ENCODE data around the gene ZNF200.
"Not testable (repeated sequence)": the region's sequence is repeated elsewhere in the genome, so short reads cannot be mapped to it uniquely, and the experiment has no call there.

Gene ZNF200

DNA sequence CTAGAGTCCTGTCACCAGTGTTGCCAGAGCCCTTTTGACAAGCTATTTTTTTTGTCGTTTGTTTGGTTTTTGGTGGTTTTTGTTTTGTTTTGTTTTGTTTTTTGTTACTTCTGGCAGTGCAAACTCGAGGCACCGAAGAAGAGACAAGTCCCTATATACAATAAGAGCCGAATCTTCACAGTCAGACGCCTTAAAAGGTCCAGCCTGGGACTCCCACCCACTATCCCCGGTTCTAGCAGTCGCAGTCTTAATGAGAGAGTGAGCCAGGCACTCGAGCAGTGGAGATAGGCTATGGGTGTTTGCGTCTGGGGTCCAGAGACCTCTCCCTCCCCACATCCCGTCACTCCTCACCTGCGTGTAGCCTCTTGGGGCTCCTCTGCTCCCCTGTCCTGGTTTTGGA is 45.1 kb downstream of the ZNF200 start:
- peaks cover 54 to 62% of the 10 kb centered on the region in 2 donors for H3K27me3 ChIP-seq (ENCODE audit: control insufficient read depth in 2 of 2, insufficient read depth in 2 of 2, low read length in 2 of 2)

DNA sequence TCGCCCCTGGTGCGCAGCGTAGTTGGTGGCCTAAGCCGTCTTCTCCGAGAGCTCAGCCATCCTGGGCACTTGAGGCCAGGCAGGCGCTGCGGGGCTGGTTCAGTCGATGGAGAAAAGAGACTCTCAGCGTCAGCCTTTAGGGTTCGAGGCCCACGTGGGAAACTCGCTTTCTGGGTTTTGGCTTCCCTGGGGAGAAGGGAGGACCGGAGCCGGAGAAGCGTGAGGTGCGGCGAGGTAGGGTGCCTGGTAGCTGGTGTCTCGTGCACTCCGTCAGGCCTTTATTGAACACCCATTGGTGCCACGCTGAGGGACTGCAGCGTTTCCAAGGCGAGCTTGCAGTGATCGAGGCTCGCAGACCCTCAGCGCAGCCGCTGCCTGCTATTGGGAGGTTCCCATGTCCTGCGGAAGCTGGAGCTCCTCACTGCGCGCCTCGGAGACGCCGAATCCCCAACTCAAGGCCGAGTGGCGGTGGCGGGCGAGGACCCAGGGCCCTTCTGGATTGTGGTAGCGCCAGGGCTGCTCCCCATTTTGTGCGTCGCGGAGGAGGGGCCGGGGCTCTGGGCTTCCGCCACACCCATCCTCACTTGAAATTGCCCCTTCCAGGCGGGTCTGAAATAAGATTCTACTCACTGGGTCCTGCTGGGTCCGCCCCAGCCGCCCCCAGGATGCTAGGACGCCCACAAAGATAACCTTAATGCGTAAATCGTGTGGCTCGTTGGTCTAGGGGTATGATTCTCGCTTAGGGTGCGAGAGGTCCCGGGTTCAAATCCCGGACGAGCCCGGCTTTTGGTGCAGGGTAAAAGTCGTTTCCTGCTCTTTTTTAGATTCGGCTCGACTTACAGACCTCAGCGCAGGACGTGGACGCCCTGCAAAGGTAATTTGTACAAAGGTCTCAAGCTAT is 45.8 kb downstream of the ZNF200 start:
- no peak overlapping the region for H3K9ac ChIP-seq (ENCODE audit: low read depth in 1 of 2, low read length in 2 of 2)
- peak overlapping the region; percentile 10 to 28 for H3K4me3 ChIP-seq (ENCODE audit: low read length in 2 of 2)

More for the DNA sequence above, 45.1 kb downstream of the ZNF200 start:
- H3K9me3 ChIP-seq (ENCODE audit: control insufficient read depth in 2 of 2, low read length in 2 of 2): no peaks in the 10 kb centered on the region
- no peak overlapping the region for H3K4me3 ChIP-seq (ENCODE audit: low read length in 2 of 2)
- no peak overlapping the region for H3K9ac ChIP-seq (ENCODE audit: low read depth in 1 of 2, low read length in 2 of 2)
- H3K27ac ChIP-seq (ENCODE audit: low read depth in 2 of 2, low read length in 2 of 2): no peak overlapping the region
- H3K36me3 ChIP-seq (ENCODE audit: control insufficient read depth in 2 of 2, insufficient read depth in 2 of 2, low read length in 2 of 2): no peaks in the 10 kb centered on the region
- H3K4me1 ChIP-seq (ENCODE audit: control insufficient read depth in 2 of 2, insufficient read depth in 2 of 2, low read length in 2 of 2): peaks cover 0 to 8% of the 10 kb centered on the region in 2 donors

DNA sequence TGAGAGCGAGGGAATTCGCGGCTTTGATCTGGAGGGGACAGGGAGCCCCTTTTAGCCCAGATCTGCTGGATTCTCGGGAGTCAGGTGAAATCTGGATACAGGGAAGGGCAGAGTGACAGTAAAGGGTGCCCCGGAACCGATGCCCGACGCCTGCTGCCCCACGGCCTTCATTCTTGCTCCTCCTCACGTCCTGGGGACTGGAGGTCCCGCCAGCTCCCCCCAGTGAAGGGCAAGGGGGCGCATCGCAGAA is 46.4 kb downstream of the ZNF200 start:
- H3K4me1 ChIP-seq (ENCODE audit: control insufficient read depth in 2 of 2, insufficient read depth in 2 of 2, low read length in 2 of 2): peaks cover 0 to 8% of the 10 kb centered on the region in 2 donors
- H3K9ac ChIP-seq (ENCODE audit: low read depth in 1 of 2, low read length in 2 of 2): no peak overlapping the region
- peak overlapping the region in 1 of 2 donors; percentile 28 for H3K4me3 ChIP-seq (ENCODE audit: low read length in 2 of 2)
- no peak overlapping the region for H3K27ac ChIP-seq (ENCODE audit: low read depth in 2 of 2, low read length in 2 of 2)
- no peaks in the 10 kb centered on the region for H3K36me3 ChIP-seq (ENCODE audit: control insufficient read depth in 2 of 2, insufficient read depth in 2 of 2, low read length in 2 of 2)
- H3K9me3 ChIP-seq (ENCODE audit: control insufficient read depth in 2 of 2, low read length in 2 of 2): no peaks in the 10 kb centered on the region
- peaks cover 49 to 64% of the 10 kb centered on the region in 2 donors for H3K27me3 ChIP-seq (ENCODE audit: control insufficient read depth in 2 of 2, insufficient read depth in 2 of 2, low read length in 2 of 2)

More for the DNA sequence above, 45.8 kb downstream of the ZNF200 start:
- Histone ChIP-seq H3K4me1 (ENCODE audit: control insufficient read depth in 2 of 2, insufficient read depth in 2 of 2, low read length in 2 of 2) (peaks cover 0 to 8% of the 10 kb centered on the region in 2 donors), H3K36me3 (ENCODE audit: control insufficient read depth in 2 of 2, insufficient read depth in 2 of 2, low read length in 2 of 2) (no peaks in the 10 kb centered on the region), H3K9me3 (ENCODE audit: control insufficient read depth in 2 of 2, low read length in 2 of 2) (no peaks in the 10 kb centered on the region), H3K27ac (ENCODE audit: low read depth in 2 of 2, low read length in 2 of 2) (no peak overlapping the region), H3K27me3 (ENCODE audit: control insufficient read depth in 2 of 2, insufficient read depth in 2 of 2, low read length in 2 of 2) (peaks cover 47 to 62% of the 10 kb centered on the region in 2 donors)

DNA sequence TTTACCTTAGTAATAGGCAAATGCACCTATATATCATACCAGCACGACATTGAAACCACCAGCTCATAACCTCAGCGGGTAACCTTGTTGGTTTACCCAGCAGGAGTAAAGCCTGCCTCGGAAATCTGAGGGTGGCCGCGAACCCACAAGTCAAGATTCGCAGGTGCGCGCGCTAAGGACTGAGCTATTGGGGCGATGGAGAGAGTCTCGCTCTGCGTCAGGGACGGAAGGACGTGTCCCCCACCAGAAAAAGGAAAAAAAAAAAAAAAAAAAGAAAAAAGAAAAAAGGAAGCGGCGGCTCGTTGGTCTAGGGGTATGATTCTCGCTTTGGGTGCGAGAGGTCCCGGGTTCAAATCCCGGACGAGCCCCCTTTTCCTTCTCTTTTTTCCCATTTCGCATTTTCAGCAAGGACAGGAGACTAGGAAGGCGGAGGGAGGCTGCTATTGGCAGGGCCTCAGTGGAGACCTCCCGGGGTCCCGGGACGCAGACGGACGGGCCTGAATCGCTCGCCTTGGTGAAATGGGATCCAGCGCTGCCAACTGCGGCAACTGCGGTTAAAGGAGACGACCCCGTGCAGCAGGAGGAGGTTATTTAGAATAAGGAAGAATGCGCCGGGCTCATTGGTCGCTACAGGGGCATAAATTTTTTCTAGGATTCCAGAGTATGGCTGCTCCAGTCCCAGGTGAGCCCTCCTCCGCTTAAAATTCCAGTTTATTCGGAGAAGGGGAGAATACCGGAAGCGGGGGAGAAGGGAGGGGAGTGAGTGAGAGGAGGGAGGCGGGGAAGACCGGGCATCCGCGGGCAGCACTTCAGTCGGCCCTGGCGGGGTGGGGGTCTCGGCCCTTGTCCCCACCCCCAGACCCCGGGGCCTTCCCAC is 46.9 kb downstream of the ZNF200 start, which contains the start of gene OR1F1:
Gene OR1F1, plus strand, starts transcription at position 407 of the 877 bp plus-strand sequence.
- H3K36me3 ChIP-seq (ENCODE audit: control insufficient read depth in 2 of 2, insufficient read depth in 2 of 2, low read length in 2 of 2): no peaks in the 10 kb centered on the region
- H3K27me3 ChIP-seq (ENCODE audit: control insufficient read depth in 2 of 2, insufficient read depth in 2 of 2, low read length in 2 of 2): peaks cover 55 to 65% of the 10 kb centered on the region in 2 donors
- peak within 1 kb of the TSS; percentile 10 to 28 for H3K4me3 ChIP-seq (ENCODE audit: low read length in 2 of 2)
- H3K4me1 ChIP-seq (ENCODE audit: control insufficient read depth in 2 of 2, insufficient read depth in 2 of 2, low read length in 2 of 2): peaks cover 3 to 13% of the 10 kb centered on the region in 2 donors
- no peaks in the 10 kb centered on the region for H3K9me3 ChIP-seq (ENCODE audit: control insufficient read depth in 2 of 2, low read length in 2 of 2)
- no peak within 1 kb of the TSS for H3K9ac ChIP-seq (ENCODE audit: low read depth in 1 of 2, low read length in 2 of 2)
- no peak within 1 kb of the TSS for H3K27ac ChIP-seq (ENCODE audit: low read depth in 2 of 2, low read length in 2 of 2)

DNA sequence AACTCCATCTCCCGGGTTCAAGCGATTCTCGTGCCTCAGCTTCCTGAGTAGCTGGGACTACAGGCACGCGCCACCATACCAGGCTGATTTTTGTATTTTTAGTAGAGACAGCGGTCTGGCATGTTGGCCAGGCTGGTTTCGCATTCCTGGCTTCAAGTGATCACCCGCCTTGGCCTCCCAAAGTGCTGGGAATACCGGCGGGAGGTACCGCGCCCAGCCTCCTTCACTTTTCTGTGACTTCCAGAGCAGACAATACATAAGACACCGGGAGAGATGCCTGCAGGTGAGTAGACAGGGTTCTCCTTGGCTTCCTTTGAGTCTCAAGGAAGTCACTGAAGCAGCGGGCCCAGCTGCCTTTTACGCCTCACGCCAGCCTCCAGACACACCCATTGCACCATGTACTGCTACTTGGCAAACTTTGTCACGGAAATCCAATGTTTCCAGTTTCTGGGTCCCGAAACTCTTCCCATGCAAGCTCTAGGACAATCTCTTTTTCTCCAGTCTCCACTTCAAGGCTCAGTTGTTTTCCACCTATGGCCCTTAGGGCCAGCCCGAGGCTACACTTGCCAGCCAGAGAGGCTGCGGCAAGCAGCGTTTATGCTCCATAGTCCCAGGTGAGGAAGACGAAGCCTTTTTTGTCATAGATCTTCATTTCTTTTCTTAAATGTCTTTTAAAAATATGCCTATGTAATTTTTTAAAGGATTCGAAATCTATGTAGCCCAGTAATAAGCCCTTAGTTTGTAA is 47.8 kb downstream of the ZNF200 start:
- no peaks in the 10 kb centered on the region for H3K9me3 ChIP-seq (ENCODE audit: control insufficient read depth in 2 of 2, low read length in 2 of 2)
- H3K27me3 ChIP-seq (ENCODE audit: control insufficient read depth in 2 of 2, insufficient read depth in 2 of 2, low read length in 2 of 2): peaks cover 59 to 69% of the 10 kb centered on the region in 2 donors
- H3K4me1 ChIP-seq (ENCODE audit: control insufficient read depth in 2 of 2, insufficient read depth in 2 of 2, low read length in 2 of 2): peaks cover 3 to 14% of the 10 kb centered on the region in 2 donors
- no peak overlapping the region for H3K9ac ChIP-seq (ENCODE audit: low read depth in 1 of 2, low read length in 2 of 2)
- H3K4me3 ChIP-seq (ENCODE audit: low read length in 2 of 2): no peak overlapping the region
- no peak overlapping the region for H3K27ac ChIP-seq (ENCODE audit: low read depth in 2 of 2, low read length in 2 of 2)
- H3K36me3 ChIP-seq (ENCODE audit: control insufficient read depth in 2 of 2, insufficient read depth in 2 of 2, low read length in 2 of 2): no peaks in the 10 kb centered on the region

DNA sequence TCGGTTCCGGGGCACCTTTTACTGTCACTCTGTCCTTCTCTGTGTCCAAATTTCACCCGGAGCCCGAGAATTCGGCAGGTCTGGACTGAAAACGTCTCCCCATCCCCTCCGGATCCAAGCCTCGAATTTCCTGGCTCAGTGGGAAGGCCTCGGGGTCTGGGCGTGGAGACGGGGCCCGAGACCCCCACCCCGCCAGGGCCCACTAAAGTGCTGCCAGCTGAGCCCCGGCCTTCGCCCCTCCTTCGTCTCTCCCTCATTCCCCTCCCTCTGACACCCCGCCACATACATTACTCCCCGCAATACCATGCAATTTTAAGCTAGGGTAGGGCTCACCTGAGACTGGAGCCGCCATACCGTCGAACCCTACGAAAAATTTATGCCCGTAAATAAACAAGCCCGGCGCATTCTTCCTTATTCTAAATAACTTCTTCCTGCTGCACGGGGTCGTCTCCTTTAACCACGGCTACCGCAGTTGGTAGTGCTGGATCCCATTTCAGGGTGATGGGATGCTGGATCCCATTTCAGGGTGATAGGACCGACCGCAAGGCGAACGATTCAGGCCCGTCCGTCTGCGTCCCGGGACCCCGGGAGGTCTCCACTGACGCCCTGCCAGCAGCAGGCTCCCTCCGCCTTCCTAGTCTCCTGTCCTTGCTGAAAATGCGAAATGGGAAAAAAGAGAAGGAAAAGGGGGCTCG is 51.4 kb downstream of the ZNF200 start:
- Histone ChIP-seq H3K4me3 (ENCODE audit: low read length in 2 of 2) (peak overlapping the region in 1 of 2 donors; percentile 50), H3K4me1 (ENCODE audit: control insufficient read depth in 2 of 2, insufficient read depth in 2 of 2, low read length in 2 of 2) (peaks cover 3 to 6% of the 10 kb centered on the region in 2 donors), H3K9me3 (ENCODE audit: control insufficient read depth in 2 of 2, low read length in 2 of 2) (no peaks in the 10 kb centered on the region), H3K9ac (ENCODE audit: low read depth in 1 of 2, low read length in 2 of 2) (no peak overlapping the region), H3K36me3 (ENCODE audit: control insufficient read depth in 2 of 2, insufficient read depth in 2 of 2, low read length in 2 of 2) (no peaks in the 10 kb centered on the region), H3K27ac (ENCODE audit: low read depth in 2 of 2, low read length in 2 of 2) (no peak overlapping the region), H3K27me3 (ENCODE audit: control insufficient read depth in 2 of 2, insufficient read depth in 2 of 2, low read length in 2 of 2) (peaks cover 53 to 73% of the 10 kb centered on the region in 2 donors)

DNA sequence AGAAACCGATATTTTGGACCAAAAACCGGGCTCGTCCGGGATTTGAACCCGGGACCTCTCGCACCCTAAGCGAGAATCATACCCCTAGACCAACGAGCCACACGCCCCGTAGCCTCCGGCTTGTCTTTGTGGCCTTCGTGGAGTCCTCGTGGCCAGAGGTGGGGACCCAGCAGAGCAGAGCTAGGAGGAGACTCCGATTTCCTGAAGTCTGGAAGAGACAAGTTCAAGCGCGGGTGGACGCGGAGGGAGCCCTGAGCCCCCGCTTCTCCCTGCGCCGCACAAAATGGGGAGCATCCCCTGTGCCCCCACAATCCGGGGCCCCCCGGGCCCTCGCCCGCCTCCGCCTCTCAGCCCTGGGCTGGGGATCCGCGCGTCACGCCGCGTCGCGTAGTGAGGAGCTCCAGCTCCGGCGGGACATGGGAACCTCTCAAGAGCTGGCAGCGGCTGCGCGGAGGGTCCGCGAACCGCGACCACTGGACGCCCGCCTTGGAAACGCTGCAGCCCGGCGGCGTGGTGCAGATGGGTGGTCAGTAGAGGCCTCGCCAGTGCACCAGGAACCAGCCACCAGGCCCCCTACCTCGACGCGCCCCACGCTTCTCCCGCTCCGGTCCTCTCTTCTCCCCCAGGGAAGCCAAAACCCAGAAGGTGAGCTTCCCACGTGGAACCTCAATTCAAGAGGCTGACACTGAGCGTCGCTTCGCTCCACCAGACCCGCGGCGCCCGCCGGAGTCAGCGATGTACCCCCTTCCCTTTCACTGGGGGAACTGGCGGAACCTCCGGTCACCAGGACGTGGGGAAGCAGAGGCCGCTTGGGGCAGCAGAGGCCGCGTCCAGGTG is 52.1 kb downstream of the ZNF200 start:
- Histone ChIP-seq H3K36me3 (ENCODE audit: control insufficient read depth in 2 of 2, insufficient read depth in 2 of 2, low read length in 2 of 2) (no peaks in the 10 kb centered on the region), H3K27me3 (ENCODE audit: control insufficient read depth in 2 of 2, insufficient read depth in 2 of 2, low read length in 2 of 2) (peaks cover 48 to 70% of the 10 kb centered on the region in 2 donors), H3K27ac (ENCODE audit: low read depth in 2 of 2, low read length in 2 of 2) (no peak overlapping the region), H3K4me3 (ENCODE audit: low read length in 2 of 2) (peak overlapping the region in 1 of 2 donors; percentile 50), H3K9me3 (ENCODE audit: control insufficient read depth in 2 of 2, low read length in 2 of 2) (no peaks in the 10 kb centered on the region), H3K4me1 (ENCODE audit: control insufficient read depth in 2 of 2, insufficient read depth in 2 of 2, low read length in 2 of 2) (peaks cover 3 to 6% of the 10 kb centered on the region in 2 donors), H3K9ac (ENCODE audit: low read depth in 1 of 2, low read length in 2 of 2) (no peak overlapping the region)

DNA sequence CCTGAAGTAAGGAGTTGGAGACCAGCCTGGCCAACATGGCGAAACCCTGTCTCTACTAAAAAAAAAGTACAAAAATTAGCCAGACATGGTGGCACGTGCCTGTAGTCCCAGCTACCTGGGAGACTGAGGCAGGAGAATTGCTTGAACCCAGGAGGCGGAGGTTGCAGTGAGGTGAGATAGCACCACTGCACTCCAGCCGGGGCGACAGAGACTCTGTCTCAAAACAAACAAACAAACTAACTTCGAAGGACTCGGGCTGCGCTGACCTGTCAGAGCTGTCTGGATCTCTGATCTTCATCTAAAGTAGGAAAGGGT is 52.7 kb downstream of the ZNF200 start:
- H3K9ac ChIP-seq (ENCODE audit: low read depth in 1 of 2, low read length in 2 of 2); H3K9me3 ChIP-seq (ENCODE audit: control insufficient read depth in 2 of 2, low read length in 2 of 2); H3K36me3 ChIP-seq (ENCODE audit: control insufficient read depth in 2 of 2, insufficient read depth in 2 of 2, low read length in 2 of 2); H3K4me1 ChIP-seq (ENCODE audit: control insufficient read depth in 2 of 2, insufficient read depth in 2 of 2, low read length in 2 of 2); H3K27ac ChIP-seq (ENCODE audit: low read depth in 2 of 2, low read length in 2 of 2); H3K4me3 ChIP-seq (ENCODE audit: low read length in 2 of 2): not testable (repeated sequence)
- peaks cover 44 to 68% of the 10 kb centered on the region in 2 donors for H3K27me3 ChIP-seq (ENCODE audit: control insufficient read depth in 2 of 2, insufficient read depth in 2 of 2, low read length in 2 of 2)

DNA sequence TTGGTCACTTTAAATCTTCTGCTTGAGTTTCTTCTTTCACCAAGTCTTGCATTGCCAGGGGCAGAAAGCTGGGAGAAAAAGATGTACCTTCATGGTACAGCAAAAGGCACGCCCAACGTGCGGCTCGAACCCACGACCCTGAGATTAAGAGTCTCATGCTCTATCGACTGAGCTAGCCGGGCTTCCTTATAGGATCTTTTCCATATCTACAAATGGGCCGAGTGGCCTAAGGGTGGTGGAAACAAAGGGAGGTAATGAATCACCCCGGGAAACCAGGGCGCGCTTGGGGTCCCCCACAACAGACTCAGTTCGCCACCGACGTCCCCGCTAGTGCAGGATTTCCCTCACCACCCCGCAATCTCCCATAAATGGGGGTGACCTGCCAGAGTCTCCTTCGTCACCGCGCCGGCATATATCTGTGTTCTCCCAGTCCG is 54.5 kb downstream of the ZNF200 start:
- H3K27ac ChIP-seq (ENCODE audit: low read depth in 2 of 2, low read length in 2 of 2): no peak overlapping the region
- peaks cover 47 to 65% of the 10 kb centered on the region in 2 donors for H3K27me3 ChIP-seq (ENCODE audit: control insufficient read depth in 2 of 2, insufficient read depth in 2 of 2, low read length in 2 of 2)
- peaks cover 3 to 6% of the 10 kb centered on the region in 2 donors for H3K4me1 ChIP-seq (ENCODE audit: control insufficient read depth in 2 of 2, insufficient read depth in 2 of 2, low read length in 2 of 2)
- no peaks in the 10 kb centered on the region for H3K36me3 ChIP-seq (ENCODE audit: control insufficient read depth in 2 of 2, insufficient read depth in 2 of 2, low read length in 2 of 2)
- no peak overlapping the region for H3K9ac ChIP-seq (ENCODE audit: low read depth in 1 of 2, low read length in 2 of 2)
- no peaks in the 10 kb centered on the region for H3K9me3 ChIP-seq (ENCODE audit: control insufficient read depth in 2 of 2, low read length in 2 of 2)
- H3K4me3 ChIP-seq (ENCODE audit: low read length in 2 of 2): no peak overlapping the region

Data from mucosa of rectum (tissue), 2 donors.